HepG2 (cell line): ENCODE results near the gene PDK2. TPM values are rescaled to one million over a fixed set of nuclear protein-coding genes. Genes with fewer than 3 reads are reported as not detected.

Experiments
- AHR ChIP-seq: IDR thresholded peaks from 2 replicates; pipeline ENCODE4 v1.6.1; 2018; ENCODE audit warnings: missing genetic modification reagents, missing compliant biosample characterization
- ERF ChIP-seq: IDR thresholded peaks from 2 replicates; pipeline ENCODE4 v1.6.1; 2018; ENCODE audit warnings: missing biosample characterization, missing genetic modification reagents
- EZH2 ChIP-seq: conservative IDR thresholded peaks from 2 replicates; pipeline ENCODE4 v1.6.1; 2012; ENCODE audit warnings: mild to moderate bottlenecking, low read depth, low read length, moderate library complexity
- FLYWCH1 ChIP-seq: sonication (generic); formaldehyde crosslinking; IDR thresholded peaks from 2 replicates; pipeline ENCODE4 v1.8.1; 2023; ENCODE audit warnings: mild to moderate bottlenecking, missing genetic modification reagents
- HOXA9 ChIP-seq: sonication (generic); formaldehyde crosslinking; IDR thresholded peaks from 2 replicates; pipeline ENCODE4 v1.8.1; 2022; ENCODE audit warnings: missing genetic modification reagents, mild to moderate bottlenecking, moderate library complexity, borderline replicate concordance
- KDM5A ChIP-seq: fragments of 200-600 bp; sonication (generic); IDR thresholded peaks from 2 replicates; pipeline ENCODE4 v1.7.0; 2018; ENCODE audit warnings: antibody characterized with exemption, mild to moderate bottlenecking, low read length, borderline replicate concordance
- MLLT10 ChIP-seq: sonication (generic); formaldehyde crosslinking; IDR thresholded peaks from 2 replicates; pipeline ENCODE4 v1.4.0; 2020; ENCODE audit warnings: missing genetic modification reagents
- RAD21 ChIP-seq: fragments of 450-650 bp; formaldehyde crosslinking; IDR thresholded peaks from 2 replicates; pipeline ENCODE4 v1.5.0; 2020; ENCODE audit warnings: mild to moderate bottlenecking
- THAP11 ChIP-seq: IDR thresholded peaks from 2 replicates; pipeline ENCODE4 v1.6.1; 2016; ENCODE audit warnings: missing biosample characterization, missing genetic modification reagents
- ZFP62 ChIP-seq: sonication (generic); formaldehyde crosslinking; IDR thresholded peaks from 2 replicates; pipeline ENCODE4 v1.4.0; 2020; ENCODE audit warnings: missing genetic modification reagents
- ZNF12 ChIP-seq: sonication (generic); formaldehyde crosslinking; IDR thresholded peaks from 2 replicates; pipeline ENCODE4 v1.5.0; 2020; ENCODE audit warnings: missing genetic modification reagents
- ZNF343 ChIP-seq: sonication (generic); formaldehyde crosslinking; IDR thresholded peaks from 2 replicates; pipeline ENCODE4 v1.4.0; 2020; ENCODE audit warnings: mild to moderate bottlenecking, missing genetic modification reagents
- ZNF350 ChIP-seq: sonication (generic); formaldehyde crosslinking; IDR thresholded peaks from 2 replicates; pipeline ENCODE4 v1.4.0; 2020; ENCODE audit warnings: mild to moderate bottlenecking, low read depth, missing genetic modification reagents, borderline replicate concordance
- ZNF451 ChIP-seq: sonication (generic); formaldehyde crosslinking; IDR thresholded peaks from 2 replicates; pipeline ENCODE4 v1.5.0; 2020; ENCODE audit warnings: mild to moderate bottlenecking, missing genetic modification reagents
- ZNF589 ChIP-seq: sonication (generic); formaldehyde crosslinking; conservative IDR thresholded peaks from 2 replicates; pipeline ENCODE4 v1.8.0; 2022; ENCODE audit warnings: mild to moderate bottlenecking, moderate library complexity, missing genetic modification reagents
- ZNF616 ChIP-seq: sonication (generic); formaldehyde crosslinking; IDR thresholded peaks from 2 replicates; pipeline ENCODE4 v1.5.0; 2020; ENCODE audit warnings: low read depth, mild to moderate bottlenecking, missing genetic modification reagents
- polyA plus RNA-seq, 8 experiments: library from polyadenylated mRNA; depleted of rRNA in 3 of 8; stranded (reverse) in 7 of 8; unstranded in 1 of 8; fragments of >200 nt; fragmentation: Illumina TruSeq in 4 of 8; extraction: Trizol in 4 of 8; gene quantifications; 2 replicates each; pipeline versions ENCODE4 v1.2.1 to v1.2.3, GENCODE V29; 2011 to 2016; ENCODE audit warnings: low read depth in 4 of 8, missing spikeins in 1 of 8, mixed read lengths in 1 of 8; ENCODE audit not compliant: insufficient read depth in 1 of 8
- total RNA-seq, 5 experiments: library from RNA; depleted of rRNA; stranded (reverse); fragments of >200 nt; fragmentation: Illumina TruSeq; extraction: Trizol; gene quantifications; 2 replicates each; pipeline ENCODE4 v1.2.3, GENCODE V29; 2016; ENCODE audit warnings: low read depth in 1 of 5
- TF ChIP-seq, protein P1 (sequence below): sonication (generic); formaldehyde crosslinking; IDR thresholded peaks from 2 replicates; pipeline ENCODE4 v1.9.0; 2022; ENCODE audit warnings: missing genetic modification reagents, mild to moderate bottlenecking, borderline replicate concordance
- TF ChIP-seq, protein P2 (sequence below): sonication (generic); formaldehyde crosslinking; IDR thresholded peaks from 2 replicates; pipeline ENCODE4 v1.4.0; 2020; ENCODE audit warnings: missing genetic modification reagents
- TF ChIP-seq, protein P3 (sequence below): sonication (generic); formaldehyde crosslinking; IDR thresholded peaks from 2 replicates; pipeline ENCODE4 v1.4.0; 2020; ENCODE audit warnings: missing genetic modification reagents, borderline replicate concordance

Gene PDK2
- total and polyA plus RNA-seq, 2 of the 13 experiments (the other 11 are each of a cell fraction or from before 2014, with no cell fraction given) = 18.5 to 59.7 TPM

DNA sequence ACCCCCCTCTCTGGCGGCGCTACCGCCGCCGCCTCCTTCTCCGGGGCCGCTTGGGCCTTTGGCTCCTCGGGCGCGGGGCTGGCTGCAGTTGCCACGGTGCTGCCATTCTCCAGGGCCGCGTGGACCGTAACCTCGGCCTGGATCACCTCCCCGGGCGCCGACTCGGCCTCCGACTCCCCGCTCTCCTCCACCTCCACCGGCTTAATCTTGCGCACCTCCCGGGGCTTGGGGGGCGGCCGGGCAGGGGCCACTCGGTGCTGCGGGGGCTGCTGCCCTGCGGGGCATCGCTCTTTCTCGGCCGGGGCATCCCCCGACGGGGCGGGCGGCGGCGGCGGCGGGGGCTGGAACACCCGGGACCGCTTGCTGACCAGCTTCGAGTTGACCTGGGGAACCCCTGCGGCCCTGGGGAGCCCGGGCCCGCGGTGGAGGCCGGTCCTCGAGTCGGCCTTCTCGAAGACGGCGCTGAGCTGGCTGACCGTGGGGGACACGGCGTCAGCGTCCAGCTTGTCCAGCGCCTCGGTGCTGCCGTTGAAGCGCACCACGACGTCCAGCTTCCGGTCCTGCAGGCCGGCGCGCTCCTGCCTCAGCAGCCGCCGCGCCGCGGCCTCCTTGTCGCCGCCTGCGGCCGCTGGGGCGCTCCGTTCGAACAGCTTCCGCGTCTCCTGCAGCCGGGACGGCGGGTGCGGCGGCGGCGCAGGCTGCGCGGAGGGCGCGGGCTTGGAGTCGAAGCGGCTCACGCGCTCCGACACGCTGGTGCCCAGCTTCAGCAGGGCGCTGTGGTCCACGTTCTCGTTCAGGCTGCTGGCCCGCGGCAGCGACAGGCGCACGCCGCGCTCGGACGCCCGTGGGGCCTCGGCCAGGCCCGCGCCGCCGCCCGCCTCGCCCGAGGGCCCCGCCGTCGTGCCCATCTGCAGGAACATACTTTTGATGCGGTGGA lies 54.5 kb downstream of the PDK2 start (continued):
- TF ChIP-seq, protein P1, sequence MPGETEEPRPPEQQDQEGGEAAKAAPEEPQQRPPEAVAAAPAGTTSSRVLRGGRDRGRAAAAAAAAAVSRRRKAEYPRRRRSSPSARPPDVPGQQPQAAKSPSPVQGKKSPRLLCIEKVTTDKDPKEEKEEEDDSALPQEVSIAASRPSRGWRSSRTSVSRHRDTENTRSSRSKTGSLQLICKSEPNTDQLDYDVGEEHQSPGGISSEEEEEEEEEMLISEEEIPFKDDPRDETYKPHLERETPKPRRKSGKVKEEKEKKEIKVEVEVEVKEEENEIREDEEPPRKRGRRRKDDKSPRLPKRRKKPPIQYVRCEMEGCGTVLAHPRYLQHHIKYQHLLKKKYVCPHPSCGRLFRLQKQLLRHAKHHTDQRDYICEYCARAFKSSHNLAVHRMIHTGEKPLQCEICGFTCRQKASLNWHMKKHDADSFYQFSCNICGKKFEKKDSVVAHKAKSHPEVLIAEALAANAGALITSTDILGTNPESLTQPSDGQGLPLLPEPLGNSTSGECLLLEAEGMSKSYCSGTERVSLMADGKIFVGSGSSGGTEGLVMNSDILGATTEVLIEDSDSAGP (CRISPR knock-in tag) = peak; percentile 44; the same call in 1 of the 2 replicates
- peak; percentile 25; the same call in 1 of the 2 replicates for TF ChIP-seq THAP11 (CRISPR knock-in tag)
- TF ChIP-seq, protein P2, sequence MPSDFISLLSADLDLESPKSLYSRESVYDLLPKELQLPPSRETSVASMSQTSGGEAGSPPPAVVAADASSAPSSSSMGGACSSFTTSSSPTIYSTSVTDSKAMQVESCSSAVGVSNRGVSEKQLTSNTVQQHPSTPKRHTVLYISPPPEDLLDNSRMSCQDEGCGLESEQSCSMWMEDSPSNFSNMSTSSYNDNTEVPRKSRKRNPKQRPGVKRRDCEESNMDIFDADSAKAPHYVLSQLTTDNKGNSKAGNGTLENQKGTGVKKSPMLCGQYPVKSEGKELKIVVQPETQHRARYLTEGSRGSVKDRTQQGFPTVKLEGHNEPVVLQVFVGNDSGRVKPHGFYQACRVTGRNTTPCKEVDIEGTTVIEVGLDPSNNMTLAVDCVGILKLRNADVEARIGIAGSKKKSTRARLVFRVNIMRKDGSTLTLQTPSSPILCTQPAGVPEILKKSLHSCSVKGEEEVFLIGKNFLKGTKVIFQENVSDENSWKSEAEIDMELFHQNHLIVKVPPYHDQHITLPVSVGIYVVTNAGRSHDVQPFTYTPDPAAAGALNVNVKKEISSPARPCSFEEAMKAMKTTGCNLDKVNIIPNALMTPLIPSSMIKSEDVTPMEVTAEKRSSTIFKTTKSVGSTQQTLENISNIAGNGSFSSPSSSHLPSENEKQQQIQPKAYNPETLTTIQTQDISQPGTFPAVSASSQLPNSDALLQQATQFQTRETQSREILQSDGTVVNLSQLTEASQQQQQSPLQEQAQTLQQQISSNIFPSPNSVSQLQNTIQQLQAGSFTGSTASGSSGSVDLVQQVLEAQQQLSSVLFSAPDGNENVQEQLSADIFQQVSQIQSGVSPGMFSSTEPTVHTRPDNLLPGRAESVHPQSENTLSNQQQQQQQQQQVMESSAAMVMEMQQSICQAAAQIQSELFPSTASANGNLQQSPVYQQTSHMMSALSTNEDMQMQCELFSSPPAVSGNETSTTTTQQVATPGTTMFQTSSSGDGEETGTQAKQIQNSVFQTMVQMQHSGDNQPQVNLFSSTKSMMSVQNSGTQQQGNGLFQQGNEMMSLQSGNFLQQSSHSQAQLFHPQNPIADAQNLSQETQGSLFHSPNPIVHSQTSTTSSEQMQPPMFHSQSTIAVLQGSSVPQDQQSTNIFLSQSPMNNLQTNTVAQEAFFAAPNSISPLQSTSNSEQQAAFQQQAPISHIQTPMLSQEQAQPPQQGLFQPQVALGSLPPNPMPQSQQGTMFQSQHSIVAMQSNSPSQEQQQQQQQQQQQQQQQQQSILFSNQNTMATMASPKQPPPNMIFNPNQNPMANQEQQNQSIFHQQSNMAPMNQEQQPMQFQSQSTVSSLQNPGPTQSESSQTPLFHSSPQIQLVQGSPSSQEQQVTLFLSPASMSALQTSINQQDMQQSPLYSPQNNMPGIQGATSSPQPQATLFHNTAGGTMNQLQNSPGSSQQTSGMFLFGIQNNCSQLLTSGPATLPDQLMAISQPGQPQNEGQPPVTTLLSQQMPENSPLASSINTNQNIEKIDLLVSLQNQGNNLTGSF = peak; percentile 85
- 0 out of 2 replicates have a peak, but pooled peaks have one; percentile 19 for TF ChIP-seq ZNF616
- peak; percentile 47; the same call in 1 of the 2 replicates for TF ChIP-seq ERF (CRISPR knock-in tag)
- TF ChIP-seq ZNF12 (CRISPR knock-in tag) = no peak; the same call in 1 of the 2 replicates
- TF ChIP-seq ZNF350 (CRISPR knock-in tag) = 0 out of 2 replicates have a peak, but pooled peaks have one; percentile 7
- TF ChIP-seq FLYWCH1 (CRISPR knock-in tag) = no peak; the same call in 1 of the 2 replicates
- TF ChIP-seq RAD21 (CRISPR knock-in tag) = peak; percentile 75
- TF ChIP-seq EZH2 = no peak
- TF ChIP-seq ZNF343 = peak; percentile 84
- TF ChIP-seq, protein P3, sequence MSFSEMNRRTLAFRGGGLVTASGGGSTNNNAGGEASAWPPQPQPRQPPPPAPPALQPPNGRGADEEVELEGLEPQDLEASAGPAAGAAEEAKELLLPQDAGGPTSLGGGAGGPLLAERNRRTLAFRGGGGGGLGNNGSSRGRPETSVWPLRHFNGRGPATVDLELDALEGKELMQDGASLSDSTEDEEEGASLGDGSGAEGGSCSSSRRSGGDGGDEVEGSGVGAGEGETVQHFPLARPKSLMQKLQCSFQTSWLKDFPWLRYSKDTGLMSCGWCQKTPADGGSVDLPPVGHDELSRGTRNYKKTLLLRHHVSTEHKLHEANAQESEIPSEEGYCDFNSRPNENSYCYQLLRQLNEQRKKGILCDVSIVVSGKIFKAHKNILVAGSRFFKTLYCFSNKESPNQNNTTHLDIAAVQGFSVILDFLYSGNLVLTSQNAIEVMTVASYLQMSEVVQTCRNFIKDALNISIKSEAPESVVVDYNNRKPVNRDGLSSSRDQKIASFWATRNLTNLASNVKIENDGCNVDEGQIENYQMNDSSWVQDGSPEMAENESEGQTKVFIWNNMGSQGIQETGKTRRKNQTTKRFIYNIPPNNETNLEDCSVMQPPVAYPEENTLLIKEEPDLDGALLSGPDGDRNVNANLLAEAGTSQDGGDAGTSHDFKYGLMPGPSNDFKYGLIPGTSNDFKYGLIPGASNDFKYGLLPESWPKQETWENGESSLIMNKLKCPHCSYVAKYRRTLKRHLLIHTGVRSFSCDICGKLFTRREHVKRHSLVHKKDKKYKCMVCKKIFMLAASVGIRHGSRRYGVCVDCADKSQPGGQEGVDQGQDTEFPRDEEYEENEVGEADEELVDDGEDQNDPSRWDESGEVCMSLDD (CRISPR knock-in tag) = peak; percentile 19; the same call in 1 of the 2 replicates
- TF ChIP-seq HOXA9 (CRISPR knock-in tag) = no peak; the same call in 1 of the 2 replicates
- peak; percentile 22; the same call in 1 of the 2 replicates for TF ChIP-seq AHR (CRISPR knock-in tag)
- 0 out of 2 replicates have a peak, but pooled peaks have one; percentile 57 for TF ChIP-seq ZNF451 (CRISPR knock-in tag)
- TF ChIP-seq ZNF589 (CRISPR knock-in tag) = 0 out of 2 replicates have a peak, but pooled peaks have one; percentile 81
- no peak for TF ChIP-seq MLLT10 (CRISPR knock-in tag)
- no peak for TF ChIP-seq ZFP62 (CRISPR knock-in tag)
- no peak for TF ChIP-seq KDM5A
